ENCODE measurements around the gene LTN1.

LTN1 gene

GRCh38 chr21:28952686-28953085 is 40.0 kb downstream of the LTN1 start:
- H3K4me3 ChIP-seq (replicated peaks in 1 of 2; ENCODE audit: low read depth in 2 of 2, low read length in 2 of 2), result no peak overlapping the region
- DNase-seq (ENCODE audit: low read depth in 2 of 2), result peak in 1 of 2 donors; percentile 22
- TF ChIP-seq, protein P1, sequence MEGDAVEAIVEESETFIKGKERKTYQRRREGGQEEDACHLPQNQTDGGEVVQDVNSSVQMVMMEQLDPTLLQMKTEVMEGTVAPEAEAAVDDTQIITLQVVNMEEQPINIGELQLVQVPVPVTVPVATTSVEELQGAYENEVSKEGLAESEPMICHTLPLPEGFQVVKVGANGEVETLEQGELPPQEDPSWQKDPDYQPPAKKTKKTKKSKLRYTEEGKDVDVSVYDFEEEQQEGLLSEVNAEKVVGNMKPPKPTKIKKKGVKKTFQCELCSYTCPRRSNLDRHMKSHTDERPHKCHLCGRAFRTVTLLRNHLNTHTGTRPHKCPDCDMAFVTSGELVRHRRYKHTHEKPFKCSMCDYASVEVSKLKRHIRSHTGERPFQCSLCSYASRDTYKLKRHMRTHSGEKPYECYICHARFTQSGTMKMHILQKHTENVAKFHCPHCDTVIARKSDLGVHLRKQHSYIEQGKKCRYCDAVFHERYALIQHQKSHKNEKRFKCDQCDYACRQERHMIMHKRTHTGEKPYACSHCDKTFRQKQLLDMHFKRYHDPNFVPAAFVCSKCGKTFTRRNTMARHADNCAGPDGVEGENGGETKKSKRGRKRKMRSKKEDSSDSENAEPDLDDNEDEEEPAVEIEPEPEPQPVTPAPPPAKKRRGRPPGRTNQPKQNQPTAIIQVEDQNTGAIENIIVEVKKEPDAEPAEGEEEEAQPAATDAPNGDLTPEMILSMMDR (IDR thresholded peaks at IDR 0.05; ENCODE audit: low read depth, low read length), result no peak

DNA sequence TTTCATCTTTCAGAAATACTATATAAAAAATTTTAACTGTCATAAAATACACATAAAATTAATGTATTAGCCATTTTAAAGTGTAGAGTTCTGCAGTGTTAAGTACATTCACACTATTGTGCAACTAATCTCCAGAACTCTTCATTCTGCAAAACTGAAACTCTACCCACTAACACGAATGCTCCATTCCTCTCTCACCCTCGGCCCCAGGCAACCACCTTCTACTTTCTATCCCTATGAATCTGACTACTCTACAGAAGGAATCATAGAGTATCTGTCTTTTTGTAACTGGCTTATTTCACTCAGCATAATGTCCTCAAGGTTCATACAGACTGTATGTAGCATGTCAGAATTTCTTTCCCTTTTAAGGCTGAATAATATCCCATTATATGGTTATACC is 43.4 kb downstream of the LTN1 start:
- H3K4me3 ChIP-seq (replicated peaks in 1 of 2; ENCODE audit: low read depth in 2 of 2, low read length in 2 of 2), result no peak overlapping the region
- TF ChIP-seq, protein P1 (IDR thresholded peaks at IDR 0.05; ENCODE audit: low read depth, low read length), result no peak
- DNase-seq (ENCODE audit: low read depth in 2 of 2), result no peak

GRCh38 chr21:28944296-28944695 is 48.4 kb downstream of the LTN1 start:
- peak; percentile 17 to 35 for DNase-seq (ENCODE audit: low read depth in 2 of 2)
- no peak overlapping the region for H3K4me3 ChIP-seq (replicated peaks in 1 of 2; ENCODE audit: low read depth in 2 of 2, low read length in 2 of 2)
- TF ChIP-seq, protein P1 (IDR thresholded peaks at IDR 0.05; ENCODE audit: low read depth, low read length), result no peak

GRCh38 chr21:28943631-28944030 is 49.0 kb downstream of the LTN1 start:
- TF ChIP-seq, protein P1 (IDR thresholded peaks at IDR 0.05; ENCODE audit: low read depth, low read length), result no peak
- no peak overlapping the region for H3K4me3 ChIP-seq (replicated peaks in 1 of 2; ENCODE audit: low read depth in 2 of 2, low read length in 2 of 2)
- DNase-seq (ENCODE audit: low read depth in 2 of 2), result peak; percentile 67 to 79

DNA sequence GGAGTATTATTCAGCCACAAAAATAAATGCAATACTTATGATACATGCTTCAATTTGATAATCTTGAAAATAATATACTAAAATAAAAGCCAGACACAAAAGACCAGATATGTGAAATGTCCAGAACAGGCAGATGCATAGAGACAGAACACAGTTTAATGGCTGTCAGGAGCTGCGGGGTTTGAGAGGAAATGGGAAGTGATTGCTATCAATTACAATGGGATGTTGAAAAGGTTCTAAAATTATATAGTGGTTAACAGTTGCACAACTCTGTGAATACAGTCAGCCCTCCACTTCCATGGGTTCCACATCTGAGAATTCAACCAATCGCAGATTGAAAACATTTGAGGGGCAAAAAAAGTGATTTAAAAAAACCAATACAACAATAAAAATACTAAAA is 54.0 kb downstream of the LTN1 start:
- TF ChIP-seq, protein P1 (IDR thresholded peaks at IDR 0.05; ENCODE audit: low read depth, low read length), result no peak
- no peak overlapping the region for H3K4me3 ChIP-seq (replicated peaks in 1 of 2; ENCODE audit: low read depth in 2 of 2, low read length in 2 of 2)
- DNase-seq (ENCODE audit: low read depth in 2 of 2), result no peak

DNA sequence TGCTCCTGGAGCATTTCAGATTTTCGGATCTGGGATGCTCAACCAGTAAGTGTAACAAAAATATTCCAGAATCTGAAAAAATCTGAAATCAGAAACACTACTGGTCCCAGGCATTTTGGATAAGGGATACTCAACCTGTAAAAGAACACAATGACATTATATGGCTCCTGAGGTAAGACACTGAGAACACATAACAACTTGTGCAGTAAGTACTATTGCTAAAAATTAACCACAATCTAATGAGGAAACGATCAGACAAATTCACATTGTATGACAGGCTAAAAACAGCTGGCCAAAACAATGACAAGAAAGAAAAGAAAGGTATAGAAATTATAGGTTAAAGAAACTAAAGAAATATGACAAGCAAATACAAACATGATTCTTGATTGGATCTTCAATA is 54.9 kb downstream of the LTN1 start:
- TF ChIP-seq, protein P1 (IDR thresholded peaks at IDR 0.05; ENCODE audit: low read depth, low read length), result no peak
- no peak overlapping the region for H3K4me3 ChIP-seq (replicated peaks in 1 of 2; ENCODE audit: low read depth in 2 of 2, low read length in 2 of 2)
- DNase-seq (ENCODE audit: low read depth in 2 of 2), result no peak

DNA sequence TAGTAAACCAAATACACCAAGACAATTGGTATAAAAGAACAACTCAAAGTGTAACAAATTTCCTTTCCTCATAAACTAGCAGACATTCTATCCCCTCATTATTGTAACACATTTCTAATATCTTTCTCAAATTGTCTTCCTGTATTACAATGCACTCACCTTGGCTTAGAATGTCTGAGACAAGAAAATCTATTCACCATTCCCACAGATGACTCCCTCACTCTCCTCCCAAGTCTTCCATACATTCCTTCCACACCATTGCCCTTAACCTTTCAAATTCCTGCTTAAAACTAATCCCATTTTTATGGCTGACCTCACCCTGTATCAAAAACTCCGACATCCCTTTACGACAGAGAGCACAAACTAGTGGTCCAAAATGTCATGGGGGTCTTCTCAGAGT is 56.0 kb downstream of the LTN1 start:
- H3K4me3 ChIP-seq (replicated peaks in 1 of 2; ENCODE audit: low read depth in 2 of 2, low read length in 2 of 2), result no peak overlapping the region
- no peak for DNase-seq (ENCODE audit: low read depth in 2 of 2)
- TF ChIP-seq, protein P1 (IDR thresholded peaks at IDR 0.05; ENCODE audit: low read depth, low read length), result no peak

All from cardiac fibroblast (primary cell).